GM18505 (cell line): Measurements from ENCODE around the gene VMP1.
A peak's percentile ranks its signal among the peaks of the same experiment; 100 is the strongest.
"Not testable (repeated sequence)": the region's sequence is repeated elsewhere in the genome, so short reads cannot be mapped to it uniquely, and the experiment has no call there.

ENCODE experiments used
- ATAC-seq: cut with Tn5 transposase; IDR thresholded peaks from one replicate; pipeline ENCODE4 v1.9.1; 2021; ENCODE audit not compliant: unreplicated experiment
- POLR2A ChIP-seq: IDR thresholded peaks from 4 replicates; pipeline ENCODE4 v1.6.1; 2011; ENCODE audit warnings: borderline replicate concordance; ENCODE audit not compliant: insufficient read depth, insufficient read length; ENCODE audit errors: extremely low read depth

Gene VMP1

DNA sequence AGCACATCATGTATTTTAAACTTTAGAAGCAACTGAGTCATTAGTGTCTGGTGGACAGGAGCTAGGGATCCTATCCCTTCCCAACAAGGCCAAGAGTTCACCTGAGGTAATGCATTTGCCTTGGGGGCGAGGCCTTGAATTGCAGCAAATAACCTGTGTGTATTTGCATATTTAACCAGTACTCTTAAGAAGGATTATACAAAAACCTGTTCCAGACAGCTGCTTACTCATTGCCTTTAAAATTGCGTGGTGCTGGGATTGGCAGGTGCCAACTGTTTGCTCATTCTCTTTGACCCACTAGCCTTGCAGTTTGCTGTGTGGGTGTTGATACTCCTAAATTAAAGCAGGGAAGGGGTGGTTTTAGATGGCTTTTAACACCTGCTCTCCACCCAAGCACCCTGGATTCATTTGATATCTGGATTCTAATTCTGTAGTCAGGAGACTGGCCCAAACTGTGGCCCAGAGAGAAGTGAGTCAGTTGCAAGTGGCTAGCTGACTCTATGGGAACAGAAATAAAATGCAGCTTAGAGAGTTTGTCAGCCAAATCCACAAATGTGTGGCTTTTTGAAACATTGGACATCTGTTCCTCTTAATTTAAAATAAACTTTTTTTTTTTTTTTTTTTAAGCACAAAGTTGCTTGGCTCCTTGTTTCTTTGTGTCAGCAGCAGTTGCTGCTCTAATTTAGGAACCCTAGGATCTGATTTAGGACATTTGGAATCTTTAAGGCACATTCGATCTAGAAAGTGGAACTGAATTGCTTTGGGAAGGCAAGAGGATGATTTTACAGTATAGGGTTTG, 138.3 kb downstream of the VMP1 start:
- ATAC-seq: no peak

GRCh38 chr17:59846394-59847165, 139.1 kb downstream of the VMP1 start:
- no peak for TF ChIP-seq POLR2A
- peak; percentile 39 for ATAC-seq

More for the DNA sequence above, 138.3 kb downstream of the VMP1 start:
- TF ChIP-seq POLR2A: peak; percentile 46

DNA sequence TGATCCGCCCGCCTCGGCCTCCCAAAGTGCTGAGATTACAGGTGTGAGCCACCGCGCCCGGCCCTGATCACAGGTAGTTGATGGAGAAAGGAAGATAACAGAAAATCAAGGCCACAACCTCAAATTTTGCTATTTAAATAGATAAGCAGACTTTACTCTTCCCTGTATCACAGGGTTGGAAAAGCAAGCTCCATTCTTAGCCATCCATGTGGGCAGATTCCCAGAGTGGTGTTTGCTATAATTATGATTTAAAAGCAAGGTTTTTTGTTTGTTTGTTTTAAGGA, 140.9 kb downstream of the VMP1 start:
- no peak for TF ChIP-seq POLR2A
- no peak for ATAC-seq

GRCh38 chr17:59848778-59849177, 141.3 kb downstream of the VMP1 start:
- TF ChIP-seq POLR2A: no peak
- ATAC-seq: no peak

GRCh38 chr17:59850311-59850710, 142.9 kb downstream of the VMP1 start:
- not testable (repeated sequence) for ATAC-seq

DNA sequence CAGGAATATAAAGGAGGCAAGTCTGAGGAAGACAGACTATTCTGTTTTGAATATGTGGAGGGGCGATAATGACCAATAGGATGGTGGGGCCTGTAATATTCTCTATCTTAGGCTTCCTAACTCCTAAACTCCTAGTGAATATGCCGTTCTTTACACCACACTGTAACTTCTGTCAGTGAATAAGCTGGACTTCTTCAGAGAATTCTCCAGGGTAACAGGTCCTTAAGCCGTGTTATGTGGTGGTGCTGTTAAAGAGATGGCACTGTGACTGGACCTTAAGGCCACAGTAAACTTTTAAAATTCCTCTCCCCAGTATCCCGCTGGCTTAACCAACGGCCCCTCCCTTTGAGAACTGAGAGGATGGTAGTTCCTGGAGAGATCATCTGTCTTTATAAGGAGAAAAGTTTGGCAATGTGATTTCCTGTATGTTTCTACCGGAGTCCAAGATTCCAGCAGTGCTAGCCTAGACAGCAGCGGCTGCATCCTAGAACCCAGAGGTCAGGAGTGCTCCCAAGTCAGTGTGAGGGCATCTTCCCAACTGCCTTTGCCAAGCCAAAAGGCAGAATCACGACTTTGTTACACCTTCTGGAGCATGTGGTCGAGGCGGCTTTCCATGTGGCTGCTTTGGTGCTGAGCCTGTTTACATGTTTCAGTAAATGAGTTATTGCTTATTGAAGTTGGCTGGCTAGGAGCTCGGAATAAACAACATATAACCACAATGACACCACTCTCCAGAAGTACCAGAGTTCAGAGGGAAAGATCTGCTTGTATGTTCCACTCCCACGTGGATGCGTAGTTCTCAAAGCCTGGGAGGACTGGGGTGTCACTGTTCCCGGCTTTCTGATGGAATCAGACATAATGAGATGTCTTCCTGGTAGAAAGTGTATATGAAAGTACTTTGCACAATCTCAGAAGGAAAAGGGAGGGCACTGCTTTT, 144.3 kb downstream of the VMP1 start:
- TF ChIP-seq POLR2A: no peak
- ATAC-seq: no peak

GRCh38 chr17:59852847-59853167, 145.4 kb downstream of the VMP1 start:
- not testable (repeated sequence) for ATAC-seq

- no peak for ATAC-seq
- TF ChIP-seq POLR2A: no peak
Measured at GRCh38 chr17:59853168-59853918, 145.9 kb downstream of the VMP1 start.

DNA sequence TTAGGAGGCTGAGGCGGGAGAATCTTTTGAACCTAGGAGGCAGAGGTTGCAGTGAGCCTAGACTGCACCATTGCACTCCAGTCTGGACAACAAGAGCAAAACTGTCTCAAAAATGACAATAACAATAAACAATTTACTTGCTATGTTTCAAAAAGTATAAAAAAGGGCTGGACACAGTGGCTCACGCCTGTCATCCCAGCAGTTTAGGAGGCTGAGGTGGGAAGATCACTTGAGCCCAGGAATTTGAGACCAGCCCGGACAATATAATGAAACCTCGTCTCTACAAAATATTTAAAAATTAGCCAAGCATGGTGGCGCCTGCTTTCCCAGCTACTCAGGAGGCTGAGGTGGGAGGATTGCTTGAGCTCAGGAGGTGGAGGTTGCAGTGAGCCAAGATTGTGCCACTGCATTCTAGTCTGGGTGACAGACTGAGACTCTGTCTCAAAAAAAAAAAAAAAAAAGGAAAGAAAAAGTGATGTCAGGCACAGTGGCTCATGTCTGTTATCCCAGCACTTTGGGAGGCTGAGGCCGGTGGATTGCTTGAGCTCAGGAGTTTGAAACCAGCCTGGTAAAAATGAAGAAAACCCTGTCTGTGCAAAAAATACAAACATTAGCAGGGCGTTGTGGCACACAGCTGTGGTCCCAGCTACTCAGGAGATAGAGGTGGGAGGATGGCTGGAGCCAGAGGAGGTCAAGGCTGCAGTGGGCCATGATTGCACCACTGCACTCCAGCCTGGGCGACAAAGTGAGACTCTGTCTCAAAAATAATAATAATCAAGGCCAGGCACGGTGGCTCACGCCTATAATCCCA, 146.7 kb downstream of the VMP1 start:
- not testable (repeated sequence) for ATAC-seq

- no peak for TF ChIP-seq POLR2A
- no peak for ATAC-seq
Measured at GRCh38 chr17:59856859-59857794, 149.7 kb downstream of the VMP1 start.

GRCh38 chr17:59858167-59858816, 150.8 kb downstream of the VMP1 start:
- no peak for ATAC-seq
- TF ChIP-seq POLR2A: no peak
